Heart left ventricle (tissue), 16 donors: Measurements from ENCODE around the gene TMC2. TPM values are rescaled to one million over a fixed set of nuclear protein-coding genes. Genes with fewer than 3 reads are reported as not detected.
A peak's percentile ranks its signal among the peaks of the same experiment; 100 is the strongest.

Source experiments
- ATAC-seq, 4 donors: fragments of 200-7000 bp; cut with Tn5 transposase; one replicate each; pipeline ENCODE4 v1.9.1; 2020 to 2022; ENCODE audit warnings: moderate library complexity in 4 of 4, mild to moderate bottlenecking in 3 of 4, moderate number of reproducible peaks in 1 of 4
- DNase-seq, 5 donors: peaks; one replicate each; pipeline ENCODE4 v3.0.0-alpha.2; 2020
- H3K27ac ChIP-seq, 12 donors: fragments of 200-600 bp; sonication (generic) in 4 of 12; one replicate each; pipeline versions ENCODE4 v1.5.0 to v1.8.0; 2016 to 2022; ENCODE audit warnings: mild to moderate bottlenecking in 2 of 12
- H3K27me3 ChIP-seq, 9 donors: fragments of 200-600 bp; sonication (generic) in 2 of 9; one replicate each; pipeline versions ENCODE4 v1.5.1 to v1.8.0; 2016 to 2022; ENCODE audit warnings: mild to moderate bottlenecking in 3 of 9
- H3K36me3 ChIP-seq, 9 donors: fragments of 200-600 bp; sonication (generic) in 2 of 9; one replicate each; pipeline versions ENCODE4 v1.5.0 to v1.8.0; 2018 to 2022; ENCODE audit warnings: mild to moderate bottlenecking in 2 of 9
- H3K4me1 ChIP-seq, 12 donors: fragments of 200-600 bp; sonication (generic) in 4 of 12; one replicate each; pipeline versions ENCODE4 v1.5.0 to v1.8.0; 2016 to 2022; ENCODE audit warnings: mild to moderate bottlenecking in 3 of 12
- H3K4me3 ChIP-seq, 12 donors: fragments of 200-600 bp; sonication (generic) in 4 of 12; one replicate each; pipeline versions ENCODE4 v1.5.0 to v1.8.0; 2017 to 2022; ENCODE audit warnings: mild to moderate bottlenecking in 9 of 12, moderate library complexity in 4 of 12
- H3K9me3 ChIP-seq, 12 donors: fragments of 200-600 bp; sonication (generic) in 4 of 12; one replicate each; pipeline versions ENCODE4 v1.5.0 to v1.8.0; 2016 to 2022; ENCODE audit warnings: mild to moderate bottlenecking in 1 of 12
- CTCF ChIP-seq, 12 donors: fragments of 200-600 bp; sonication (generic) in 4 of 12; IDR thresholded peaks; one replicate each; pipeline versions ENCODE4 v1.5.0 to v1.8.0; 2018 to 2022; ENCODE audit warnings: antibody characterized with exemption in 12 of 12, mild to moderate bottlenecking in 5 of 12
- POLR2A ChIP-seq, 2 donors: fragments of 450-650 bp; IDR thresholded peaks; one replicate each; pipeline ENCODE4 v1.6.1; 2017; ENCODE audit warnings: antibody characterized with exemption in 2 of 2, mild to moderate bottlenecking in 2 of 2, moderate library complexity in 2 of 2
- WGBS, 4 donors: extraction: QIAGEN DNeasy Blood & Tissue Kit in 2 of 4; methylation state at CpG; one replicate each; pipeline versions ENCODE4 v1.1.5 to v1.1.7; 2013 to 2018; 5-methylcytosine and 5-hydroxymethylcytosine counted together
- intact Hi-C, 10 donors: fragments of 100-400 bp; cut with DNase I; formaldehyde crosslinking; loops; one replicate each; pipeline versions ENCODE4 v1.11.1 to v1.14.2; 2022
- polyA plus RNA-seq, 2 donors: library from polyadenylated mRNA; stranded (reverse); fragments of 200-250 nt; gene quantifications; one replicate each; pipeline ENCODE4 v1.2.3, GENCODE V29; 2013
- total RNA-seq, 9 donors: library from RNA; depleted of rRNA in 2 of 9; stranded (reverse); fragments of >200 nt in 2 of 9; fragmentation: NEBNext Ultra II Directional in 3 of 9; extraction: Animal tissue kit (Norgen Biotek cat#: 25700) in 3 of 9; gene quantifications; one replicate each; pipeline versions ENCODE4 v1.1.0 to v1.2.4, GENCODE V29; 2016 to 2023
- donor health status: ischemic (EF 13 %, LVEDD 7.1; RV severe dilation, severe dysfunction).
- donor health status: healthy with polysubstance abuse.
- donor health status: DM: no; HTN: yes; CAD: no.
- donor health status: DM: no; HTN: no; CAD: no.
- donor health status: ischemic (EF 25% LVEDD 6.9; RV normal size, moderate dysfunction).
- donor health status: ischemic (EF 25% LVEDD 5.7; RV mildly dilated, moderate dysfunction).
- donor health status: healthy.
- donor health status: DM: yes; HTN: yes; CAD: no.
- donor health status: ischemic (EF 35%, LVEDD 5.7; RV mildly dilated, moderate dysfunction).
- donor health status: nonischemic (EF 11% LVEDD 7.7; RV severe dilation, severe dysfunction).
- donor health status: DM: yes; HTN: yes; CAD: no.
- donor health status: PGD.
- donor health status: ischemic (EF 29% LVEDD 5.4; RV normal size, mild dysfunction).
- donor health status: nonischemic (EF 23%, LVEDD 6.1; RV moderate dilation, normal function).

TMC2 gene
- total and polyA plus RNA-seq, 11 donors = not detected

GRCh38 chr20:2619961-2620595 is 83.7 kb downstream of the TMC2 start:
- H3K27ac ChIP-seq = no peak overlapping the region
- DNase-seq = no peak
- peaks cover 0 to 7% (median 0%) of the 10 kb centered on the region in 9 donors for H3K27me3 ChIP-seq
- H3K9me3 ChIP-seq = peaks cover 0 to 5% (median 0%) of the 10 kb centered on the region in 12 donors
- intact Hi-C loops = no loop called here
- no peak for TF ChIP-seq POLR2A (IDR thresholded peaks at IDR 0.05)
- TF ChIP-seq CTCF (IDR thresholded peaks at IDR 0.05) = no peak
- ATAC-seq = no peak
- no peaks in the 10 kb centered on the region for H3K4me1 ChIP-seq
- no peaks in the 10 kb centered on the region for H3K36me3 ChIP-seq
- WGBS, 4 donors = 86 to 90% (median 88%) methylated on average over 3 of the region's 3 CpGs
- H3K4me3 ChIP-seq = no peak overlapping the region

GRCh38 chr20:2624190-2624589 is 87.8 kb downstream of the TMC2 start:
- 65 to 71% (median 69%) methylated on average over 4 of the region's 4 CpGs for WGBS, 4 donors

GRCh38 chr20:2625062-2625461 is 88.7 kb downstream of the TMC2 start:
- peaks cover 0 to 9% (median 0%) of the 10 kb centered on the region in 9 donors for H3K27me3 ChIP-seq
- H3K36me3 ChIP-seq = no peaks in the 10 kb centered on the region
- WGBS, 4 donors = 49 to 84% (median 63%) methylated on average over 2 of the region's 2 CpGs
- intact Hi-C loops = no loop called here
- no peak overlapping the region for H3K4me3 ChIP-seq
- ATAC-seq = no peak
- no peaks in the 10 kb centered on the region for H3K4me1 ChIP-seq
- no peak for DNase-seq
- TF ChIP-seq CTCF (IDR thresholded peaks at IDR 0.05) (no peak), POLR2A (IDR thresholded peaks at IDR 0.05) (no peak)
- H3K9me3 ChIP-seq = peaks cover 0 to 18% (median 4%) of the 10 kb centered on the region in 12 donors
- H3K27ac ChIP-seq = peak overlapping the region in 1 of 12 donors; percentile 38

More at GRCh38 chr20:2624190-2624589, 87.8 kb downstream of the TMC2 start:
- no peaks in the 10 kb centered on the region for H3K36me3 ChIP-seq
- H3K27ac ChIP-seq = peak overlapping the region in 1 of 12 donors; percentile 38
- DNase-seq (no peak), ATAC-seq (no peak)
- intact Hi-C loops = no loop called here
- peaks cover 0 to 17% (median 5%) of the 10 kb centered on the region in 12 donors for H3K9me3 ChIP-seq
- no peaks in the 10 kb centered on the region for H3K4me1 ChIP-seq
- H3K4me3 ChIP-seq = no peak overlapping the region
- H3K27me3 ChIP-seq = peaks cover 0 to 8% (median 0%) of the 10 kb centered on the region in 9 donors
- TF ChIP-seq POLR2A (IDR thresholded peaks at IDR 0.05) (no peak), CTCF (IDR thresholded peaks at IDR 0.05) (no peak)

GRCh38 chr20:2626853-2627541 is 90.6 kb downstream of the TMC2 start:
- peaks cover 0 to 19% (median 0%) of the 10 kb centered on the region in 9 donors for H3K27me3 ChIP-seq
- ATAC-seq (no peak), DNase-seq (no peak)
- no peaks in the 10 kb centered on the region for H3K36me3 ChIP-seq
- WGBS, 4 donors = 60 to 69% (median 65%) methylated on average over 9 of the region's 9 CpGs
- no peaks in the 10 kb centered on the region for H3K4me1 ChIP-seq
- no peak for TF ChIP-seq POLR2A (IDR thresholded peaks at IDR 0.05)
- no peak for TF ChIP-seq CTCF (IDR thresholded peaks at IDR 0.05)
- intact Hi-C loops = no loop called here
- no peak overlapping the region for H3K27ac ChIP-seq
- H3K4me3 ChIP-seq = no peak overlapping the region
- H3K9me3 ChIP-seq = peaks cover 0 to 33% (median 6%) of the 10 kb centered on the region in 12 donors
